NB4 (cell line): ENCODE results near the gene HTD2.

Experiments used
- DNase-seq: peaks from one replicate; pipeline ENCODE4 v3.0.0; 2010; ENCODE audit warnings: low read depth
- H3K4me3 ChIP-seq: one replicate; pipeline ENCODE4 v1.5.1; 2011; ENCODE audit warnings: mild to moderate bottlenecking, low read depth, low read length, moderate library complexity
- MYC ChIP-seq: IDR thresholded peaks from 2 replicates; pipeline ENCODE4 v1.6.1; 2011; ENCODE audit warnings: low read depth, low read length
- POLR2A ChIP-seq: IDR thresholded peaks from 2 replicates; pipeline ENCODE4 v1.6.1; 2011; ENCODE audit warnings: mild to moderate bottlenecking; ENCODE audit not compliant: insufficient read length; ENCODE audit errors: extremely low read depth
- TF ChIP-seq, protein P1 (sequence below): IDR thresholded peaks from one replicate; pipeline ENCODE4 v1.5.1; 2012; ENCODE audit warnings: low read depth, low read length
- TF ChIP-seq, protein P2 (sequence below): IDR thresholded peaks from 2 replicates; pipeline ENCODE4 v1.6.1; 2011; ENCODE audit warnings: low read depth, low read length

The HTD2 gene

DNA sequence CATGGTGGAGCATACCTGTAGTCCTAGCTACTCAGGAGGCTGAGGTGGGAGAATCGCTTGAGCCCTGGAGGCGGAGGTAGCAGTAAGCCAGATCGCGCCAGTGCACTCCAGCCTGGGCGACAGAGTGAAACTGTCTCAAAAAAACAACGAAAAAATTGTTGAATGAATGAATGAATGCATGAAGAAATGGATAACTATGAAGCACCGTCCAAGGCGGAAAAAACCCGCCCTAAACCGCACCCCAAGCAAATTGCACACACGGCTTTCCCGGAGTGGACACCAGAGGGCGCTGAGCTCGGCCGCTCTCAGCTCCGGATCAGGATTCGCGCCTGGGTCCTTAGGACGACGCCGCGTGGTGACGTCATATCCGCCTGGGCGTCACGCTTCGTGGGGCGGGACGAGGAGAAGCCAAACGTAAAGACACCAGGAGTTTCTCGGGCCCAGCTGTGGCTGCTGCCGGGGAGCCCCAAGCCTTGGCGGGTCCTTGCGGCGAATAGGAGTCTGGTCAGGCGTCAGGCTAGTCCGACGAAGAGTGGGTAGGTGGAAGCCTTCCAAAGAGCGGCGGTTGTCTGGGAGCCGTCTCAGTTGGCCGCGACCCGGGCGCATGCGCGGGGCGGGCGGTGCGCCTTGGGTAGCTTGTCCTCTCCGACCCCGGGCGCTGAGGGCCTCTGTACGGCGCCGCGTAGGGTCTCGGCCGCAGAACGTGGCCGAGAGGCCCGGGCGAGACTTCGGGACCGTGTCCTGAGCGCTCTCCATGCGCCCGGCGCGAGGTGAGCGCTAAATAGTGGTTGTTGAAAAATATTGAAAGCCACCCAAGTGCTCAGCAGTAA, at the start of gene HTD2, which contains the start of gene RPP14:
HTD2 (plus strand) TSS at position 639 of the 830 bp plus-strand sequence. CDS start 11,094 bp downstream, outside the sequence.
RPP14 (plus strand) TSS at position 364 of the 830 bp plus-strand sequence. CDS start 4,085 bp downstream, outside the sequence.
- DNase-seq: peak; percentile 98
- H3K4me3 ChIP-seq: peak within 1 kb of the TSS; percentile 99
- TF ChIP-seq, protein P1, sequence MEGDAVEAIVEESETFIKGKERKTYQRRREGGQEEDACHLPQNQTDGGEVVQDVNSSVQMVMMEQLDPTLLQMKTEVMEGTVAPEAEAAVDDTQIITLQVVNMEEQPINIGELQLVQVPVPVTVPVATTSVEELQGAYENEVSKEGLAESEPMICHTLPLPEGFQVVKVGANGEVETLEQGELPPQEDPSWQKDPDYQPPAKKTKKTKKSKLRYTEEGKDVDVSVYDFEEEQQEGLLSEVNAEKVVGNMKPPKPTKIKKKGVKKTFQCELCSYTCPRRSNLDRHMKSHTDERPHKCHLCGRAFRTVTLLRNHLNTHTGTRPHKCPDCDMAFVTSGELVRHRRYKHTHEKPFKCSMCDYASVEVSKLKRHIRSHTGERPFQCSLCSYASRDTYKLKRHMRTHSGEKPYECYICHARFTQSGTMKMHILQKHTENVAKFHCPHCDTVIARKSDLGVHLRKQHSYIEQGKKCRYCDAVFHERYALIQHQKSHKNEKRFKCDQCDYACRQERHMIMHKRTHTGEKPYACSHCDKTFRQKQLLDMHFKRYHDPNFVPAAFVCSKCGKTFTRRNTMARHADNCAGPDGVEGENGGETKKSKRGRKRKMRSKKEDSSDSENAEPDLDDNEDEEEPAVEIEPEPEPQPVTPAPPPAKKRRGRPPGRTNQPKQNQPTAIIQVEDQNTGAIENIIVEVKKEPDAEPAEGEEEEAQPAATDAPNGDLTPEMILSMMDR: peak; percentile 80
- TF ChIP-seq POLR2A (peak; percentile 81), MYC (0 out of 2 replicates have a peak, but pooled peaks have one; percentile 7)
- TF ChIP-seq, protein P2, sequence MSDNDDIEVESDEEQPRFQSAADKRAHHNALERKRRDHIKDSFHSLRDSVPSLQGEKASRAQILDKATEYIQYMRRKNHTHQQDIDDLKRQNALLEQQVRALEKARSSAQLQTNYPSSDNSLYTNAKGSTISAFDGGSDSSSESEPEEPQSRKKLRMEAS: peak; percentile 75; the same call in 1 of the 2 replicates

DNA sequence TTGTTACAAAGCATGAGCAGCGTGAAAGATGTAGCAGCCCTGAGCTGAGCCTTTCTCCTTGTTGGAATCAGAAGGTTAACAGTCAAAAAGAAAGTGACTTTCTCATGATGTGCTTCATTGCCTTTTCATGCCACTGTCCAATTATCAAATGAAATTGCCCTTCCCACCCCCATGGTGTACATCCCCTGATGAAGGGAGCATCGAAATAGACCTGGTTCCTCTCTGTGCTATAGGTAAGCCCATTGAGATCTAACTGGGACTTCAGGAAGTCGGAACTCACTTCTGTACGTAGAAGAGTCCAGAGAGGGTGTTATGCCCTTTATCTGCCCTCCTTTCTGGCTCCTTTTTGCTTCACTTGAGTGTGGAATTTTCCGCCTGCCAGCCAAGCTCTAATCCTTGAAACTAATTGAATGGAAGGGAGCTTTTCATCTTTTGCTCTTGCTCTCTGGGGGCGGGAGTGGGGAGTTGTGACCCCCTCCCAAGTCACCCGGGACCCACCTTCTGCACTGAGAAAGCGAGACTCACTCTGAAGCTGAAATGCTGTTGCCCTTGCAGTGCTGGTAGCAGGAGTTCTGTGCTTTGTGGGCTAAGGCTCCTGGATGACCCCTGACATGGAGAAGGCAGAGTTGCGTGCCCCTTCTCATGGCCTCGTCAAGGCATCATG, 47.8 kb upstream of the HTD2 start:
- no peak for DNase-seq
- TF ChIP-seq MYC: no peak
- TF ChIP-seq, protein P1: no peak
- TF ChIP-seq, protein P2: no peak
- H3K4me3 ChIP-seq: no peak overlapping the region

GRCh38 chr3:58260261-58260731, 46.0 kb upstream of the HTD2 start:
- TF ChIP-seq MYC: no peak
- TF ChIP-seq, protein P1: no peak
- H3K4me3 ChIP-seq: no peak overlapping the region
- DNase-seq: peak; percentile 75

- peak; percentile 18 for DNase-seq
- TF ChIP-seq, protein P1: no peak
- no peak for TF ChIP-seq POLR2A
- no peak for TF ChIP-seq MYC
- TF ChIP-seq, protein P2: no peak
- H3K4me3 ChIP-seq: no peak overlapping the region
Observed at GRCh38 chr3:58260733-58261132, 45.6 kb upstream of the HTD2 start.

- H3K4me3 ChIP-seq: no peak overlapping the region
- TF ChIP-seq MYC (no peak), POLR2A (no peak)
- TF ChIP-seq, protein P2: no peak
- TF ChIP-seq, protein P1: no peak
- no peak for DNase-seq
Observed at GRCh38 chr3:58261954-58262666, 44.2 kb upstream of the HTD2 start.
